Activated CD4-positive, CD25-positive, alpha-beta regulatory T cell treated with anti-CD3 and anti-CD28 coated beads, Interleukin-2, amount 50 U/mL, for 72 hours (primary cell): ENCODE measurements around the gene KATNB1.
"Not testable (repeated sequence)": the region's sequence is repeated elsewhere in the genome, so short reads cannot be mapped to it uniquely, and the experiment has no call there.

Experiments used
- DNase-seq: peaks from one replicate; pipeline ENCODE4 v3.0.0; 2021

KATNB1 gene

DNA sequence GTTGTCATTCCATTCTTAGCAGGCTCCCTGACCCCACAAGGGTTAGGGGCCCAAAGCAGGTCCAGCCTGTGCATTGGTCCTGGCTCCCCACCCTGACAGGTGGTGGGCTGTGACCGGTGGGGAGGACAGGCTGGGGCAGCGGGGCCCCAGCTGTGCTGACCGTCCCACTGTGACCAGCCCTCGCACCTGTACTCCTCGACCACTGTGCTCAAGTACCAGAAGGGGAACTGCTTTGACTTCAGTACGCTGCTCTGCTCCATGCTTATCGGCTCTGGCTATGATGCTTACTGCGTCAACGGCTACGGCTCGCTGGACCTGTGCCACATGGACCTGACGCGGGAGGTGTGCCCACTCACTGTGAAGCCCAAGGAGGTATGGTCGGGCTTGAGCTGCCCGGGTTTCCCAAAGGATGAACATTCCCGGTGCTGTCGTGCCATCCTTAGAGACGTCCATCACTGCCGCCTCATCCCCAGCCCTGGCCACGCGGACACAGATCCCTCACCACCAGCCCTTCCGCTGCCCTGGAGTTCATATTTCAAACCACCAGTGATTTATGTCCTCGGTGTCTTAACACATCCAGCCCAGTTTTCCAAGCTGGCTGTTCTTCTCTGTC, 33.7 kb upstream of the KATNB1 start:
- no peak for DNase-seq

- no peak for DNase-seq
These were observed 32.1 kb upstream of the KATNB1 start for GRCh38 chr16:57703416-57704010.

DNA sequence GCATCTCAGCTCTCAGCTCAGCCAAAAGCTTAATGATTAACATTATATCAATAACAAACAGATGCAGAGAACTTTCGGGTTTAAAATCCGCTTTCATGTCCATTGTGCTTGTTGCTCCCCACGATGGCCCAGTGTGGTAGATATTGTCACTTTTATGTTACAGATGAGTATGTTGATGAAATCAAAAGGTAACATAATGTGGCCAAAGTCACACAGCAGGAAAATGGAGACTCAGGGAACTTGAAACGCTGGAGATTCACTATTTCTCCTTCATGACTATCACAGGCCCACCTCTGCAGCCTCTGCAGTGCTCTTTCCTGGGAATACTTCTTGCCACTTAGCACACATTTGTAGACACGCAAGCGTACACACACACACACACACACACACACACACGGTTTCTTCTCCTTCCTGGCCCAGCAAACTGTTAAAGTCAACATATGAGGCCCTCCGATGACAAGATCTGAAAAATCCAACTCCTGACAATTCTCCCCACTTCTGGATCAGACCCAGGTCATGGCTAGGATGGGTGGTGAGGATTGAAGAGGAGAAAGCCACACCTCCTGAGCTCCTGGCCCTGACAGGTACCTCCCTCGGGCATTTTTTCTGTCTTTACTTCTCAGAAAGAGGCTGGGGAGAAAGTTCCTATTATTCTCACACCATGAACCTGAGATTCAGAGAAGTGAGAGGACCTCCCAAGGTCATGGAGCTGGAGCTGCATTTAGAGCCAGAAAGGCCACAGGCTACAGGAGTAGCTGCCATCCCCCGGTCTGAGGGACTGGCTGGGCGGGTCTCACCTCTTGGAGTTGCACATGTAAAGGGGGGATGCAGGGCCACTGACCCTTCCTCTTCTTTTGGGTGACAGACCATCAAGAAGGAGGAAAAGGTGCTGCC, 31.3 kb upstream of the KATNB1 start:
- no peak for DNase-seq

- DNase-seq = no peak
These were observed 30.4 kb upstream of the KATNB1 start for GRCh38 chr16:57704905-57705852.

DNA sequence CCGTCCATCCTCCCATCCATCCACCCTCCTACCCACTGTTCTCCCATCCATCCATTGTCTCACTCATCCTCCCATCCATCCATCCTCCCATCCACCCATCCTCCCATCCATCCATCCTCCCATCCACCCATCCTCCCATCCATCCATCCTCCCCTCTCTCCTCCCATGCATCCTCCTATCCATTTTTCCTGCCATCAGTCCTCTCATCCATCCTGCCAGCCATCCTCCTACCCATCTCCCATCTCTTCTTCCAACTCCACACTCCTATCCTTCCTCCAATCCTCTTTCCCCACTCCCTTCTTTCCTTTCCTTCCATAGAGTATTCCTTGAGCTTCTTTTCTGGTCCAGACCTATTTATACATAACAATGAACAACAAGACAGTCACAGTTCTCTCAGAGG, 28.9 kb upstream of the KATNB1 start:
- DNase-seq = no peak

DNA sequence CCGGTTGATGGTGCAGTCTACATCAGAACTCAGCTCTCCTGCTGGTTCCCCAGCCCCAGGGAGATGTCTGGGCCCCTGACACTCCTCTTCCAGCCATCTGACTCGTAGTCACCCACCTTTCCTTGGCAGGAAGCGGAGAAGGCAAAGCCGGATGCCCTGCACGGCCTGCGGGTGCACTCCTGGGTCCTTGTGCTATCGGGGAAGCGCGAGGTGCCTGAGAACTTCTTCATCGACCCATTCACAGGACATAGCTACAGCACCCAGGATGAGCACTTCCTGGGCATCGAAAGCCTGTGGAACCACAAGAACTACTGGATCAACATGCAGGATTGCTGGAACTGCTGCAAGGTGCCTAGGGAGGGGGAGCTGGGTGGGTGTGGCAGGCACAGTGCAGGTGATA, 28.2 kb upstream of the KATNB1 start:
- no peak for DNase-seq

- DNase-seq = no peak
These were observed 27.4 kb upstream of the KATNB1 start for GRCh38 chr16:57708168-57708567.

DNA sequence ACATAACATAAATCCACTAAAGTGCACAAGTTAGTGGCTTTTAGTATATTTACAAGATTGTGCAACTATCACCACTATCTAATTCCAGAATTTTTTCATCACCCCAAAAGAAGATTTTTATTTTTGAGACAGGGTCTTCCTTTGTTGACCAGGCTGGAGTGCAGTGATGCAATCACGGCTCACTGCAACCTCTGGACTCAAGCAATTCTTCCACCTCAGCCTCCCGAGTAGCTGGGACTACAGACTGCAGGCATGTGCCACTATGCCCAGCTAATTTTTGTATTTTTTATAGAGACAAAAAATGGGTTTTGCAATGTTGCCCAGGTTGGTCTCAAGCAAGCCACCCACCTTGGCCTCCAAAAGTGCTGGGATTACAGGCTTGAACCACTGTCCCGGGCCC, 25.9 kb upstream of the KATNB1 start:
- no peak for DNase-seq

GRCh38 chr16:57711346-57711745, 24.2 kb upstream of the KATNB1 start:
- no peak for DNase-seq

GRCh38 chr16:57711993-57712392, 23.6 kb upstream of the KATNB1 start:
- DNase-seq = no peak

DNA sequence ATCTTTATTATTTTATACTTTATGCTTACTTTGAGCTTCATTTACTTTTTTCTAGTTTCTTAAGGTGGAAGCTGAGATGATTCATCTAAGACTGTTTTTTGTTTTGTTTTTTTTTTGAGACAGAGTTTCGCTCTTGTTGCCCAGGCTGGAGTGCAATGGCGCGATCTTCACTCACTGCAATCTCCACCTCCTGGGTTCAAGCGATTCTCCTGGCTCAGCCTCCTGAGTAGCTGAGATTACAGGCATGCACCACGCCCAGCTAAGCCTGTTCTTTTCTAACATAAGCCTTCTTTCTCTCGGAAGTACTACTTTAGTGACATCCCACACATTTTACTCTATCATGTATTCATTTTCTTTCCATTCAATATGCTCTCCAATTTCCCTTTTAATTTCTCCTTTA, 23.0 kb upstream of the KATNB1 start:
- DNase-seq = not testable (repeated sequence)

GRCh38 chr16:57713596-57713995, 22.0 kb upstream of the KATNB1 start:
- DNase-seq = no peak

GRCh38 chr16:57714047-57714446, 21.5 kb upstream of the KATNB1 start:
- no peak for DNase-seq

DNA sequence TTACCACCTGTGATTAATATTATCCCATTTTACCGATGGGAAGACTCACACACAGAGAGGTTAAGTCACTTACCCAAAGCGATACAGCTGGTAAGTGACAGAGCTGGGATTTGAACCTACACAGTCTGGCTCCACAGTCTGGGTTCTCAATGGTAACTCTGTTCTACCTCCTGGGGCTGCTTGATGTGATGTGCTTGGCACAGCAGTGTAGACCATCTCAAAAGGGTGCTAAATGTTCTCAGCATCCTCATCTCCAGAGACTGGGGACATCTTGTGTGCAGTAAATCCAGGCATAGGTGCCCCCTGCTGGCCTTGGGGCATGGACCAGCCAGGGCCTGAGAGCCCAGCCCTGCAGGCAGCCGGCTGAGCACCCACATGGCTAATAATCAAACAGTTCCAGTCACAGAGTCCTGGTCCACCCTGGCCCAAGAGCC, 15.4 kb upstream of the KATNB1 start:
- no peak for DNase-seq

- no peak for DNase-seq
These were observed 14.0 kb upstream of the KATNB1 start for GRCh38 chr16:57721356-57722209.

DNA sequence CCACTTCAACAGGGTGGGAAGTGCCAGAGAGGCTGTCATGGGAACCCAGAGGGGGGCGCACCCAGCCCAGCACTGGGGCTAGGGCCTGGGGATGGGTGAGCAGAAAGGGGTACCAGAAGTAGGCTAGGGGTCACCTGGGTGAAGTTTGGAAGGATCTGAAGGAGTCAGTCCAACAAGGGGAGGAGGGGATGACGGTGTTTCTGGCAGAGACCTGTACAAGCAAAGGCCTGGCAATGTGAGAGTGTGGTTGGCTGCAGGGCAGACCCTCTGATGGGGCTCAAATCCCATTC, 13.4 kb upstream of the KATNB1 start:
- no peak for DNase-seq

- DNase-seq = no peak
These were observed 12.9 kb upstream of the KATNB1 start for GRCh38 chr16:57722651-57723050.

DNA sequence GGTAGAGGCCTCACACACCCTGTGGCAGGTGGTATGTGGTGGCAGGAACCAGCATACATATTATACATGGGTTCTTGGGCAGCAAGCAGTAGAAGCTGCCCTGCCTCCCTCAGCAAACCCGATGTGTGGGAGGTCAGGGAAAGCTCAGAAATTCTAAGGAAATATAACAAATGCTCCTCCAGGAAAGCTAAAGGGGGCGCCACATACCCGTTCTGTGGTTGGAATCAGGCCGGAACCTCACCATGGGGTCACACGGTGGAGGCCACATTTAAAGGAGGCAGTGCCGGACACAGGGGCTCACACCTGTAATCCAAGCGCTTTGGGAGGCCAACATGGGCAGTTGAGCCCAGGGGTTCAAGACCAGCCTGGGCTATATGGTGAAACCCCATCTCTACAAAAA, 12.4 kb upstream of the KATNB1 start:
- no peak for DNase-seq

DNA sequence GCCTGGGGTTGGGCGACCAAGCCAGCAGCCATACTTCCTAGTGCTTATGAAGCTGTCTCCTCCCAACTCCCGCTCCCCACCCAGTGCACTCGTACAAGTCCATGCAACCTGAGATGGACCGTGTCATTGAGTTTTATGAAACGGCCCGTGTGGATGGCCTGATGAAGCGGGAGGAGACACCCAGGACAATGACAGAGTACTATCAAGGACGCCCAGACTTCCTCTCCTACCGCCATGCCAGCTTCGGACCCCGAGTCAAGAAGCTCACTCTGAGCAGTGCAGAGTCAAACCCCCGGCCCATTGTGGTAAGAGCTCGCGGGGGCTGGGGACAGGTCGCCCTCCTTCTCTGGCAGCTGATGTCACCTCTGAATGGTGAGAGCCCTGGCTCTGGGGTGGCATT, 11.0 kb upstream of the KATNB1 start:
- DNase-seq = no peak

- DNase-seq = no peak
These were observed 10.4 kb upstream of the KATNB1 start for GRCh38 chr16:57725151-57725550.

DNA sequence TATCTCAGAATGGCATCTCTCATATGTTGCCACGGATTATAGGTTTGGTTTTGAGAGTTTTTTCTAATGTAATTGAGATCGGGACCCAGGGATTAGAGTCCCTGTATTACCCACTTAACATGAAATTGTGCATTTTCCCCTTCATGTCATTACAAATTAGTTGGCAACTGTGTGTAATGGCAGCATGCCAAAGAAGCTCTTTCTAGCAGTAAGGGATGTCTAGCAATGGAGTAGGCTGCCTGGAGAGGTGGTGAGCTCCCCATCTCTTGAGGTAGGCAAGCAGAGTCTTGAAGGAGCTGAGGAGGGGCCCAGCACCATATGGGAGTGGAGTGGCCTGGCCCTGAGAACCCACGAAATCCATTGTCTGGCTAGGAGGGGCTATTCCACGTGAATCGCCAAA, 10.0 kb upstream of the KATNB1 start:
- DNase-seq = no peak

DNA sequence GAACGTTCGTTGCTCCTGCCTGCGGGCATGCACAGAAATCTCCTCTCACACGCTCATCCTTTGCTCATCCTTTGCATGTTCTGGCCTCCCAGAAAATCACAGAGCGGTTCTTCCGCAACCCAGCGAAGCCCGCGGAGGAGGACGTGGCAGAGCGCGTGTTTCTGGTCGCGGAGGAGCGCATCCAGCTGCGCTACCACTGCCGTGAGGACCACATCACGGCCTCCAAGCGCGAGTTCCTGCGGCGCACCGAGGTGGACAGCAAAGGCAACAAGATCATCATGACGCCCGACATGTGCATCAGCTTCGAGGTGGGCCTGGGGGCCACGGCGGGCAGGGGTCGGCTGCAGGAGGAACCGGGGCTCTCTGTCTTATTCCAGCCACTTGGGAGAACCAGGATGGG, 9.6 kb upstream of the KATNB1 start:
- DNase-seq = no peak
